Diencephalon (tissue), 1 donor: Measurements from ENCODE around the gene CCNL2. TPM values are rescaled to one million over a fixed set of nuclear protein-coding genes. Genes with fewer than 3 reads are reported as not detected.

Experiments used
- total RNA-seq: library from RNA; depleted of rRNA; stranded (reverse); fragments of >200 nt; gene quantifications from one replicate; pipeline ENCODE4 v1.2.3, GENCODE V29; 2014

The CCNL2 gene
- total RNA-seq, result 107 TPM

GRCh38 chr1:1399187-1399871 lies at the start of gene CCNL2:
Gene CCNL2, minus strand, starts transcription at chr1:1399335. Its CDS starts 29 bp downstream, at chr1:1399306.

GRCh38 chr1:1435106-1435903 lies 36.2 kb upstream of the CCNL2 start, which contains the start of gene VWA1:
Gene VWA1, plus strand, starts transcription at chr1:1435690. Its CDS starts 59 bp downstream, at chr1:1435749.

GRCh38 chr1:1421147-1421906 lies 22.2 kb upstream of the CCNL2 start, which contains the start of gene ANKRD65:
Gene ANKRD65, minus strand, starts transcription at chr1:1421276. Its CDS starts 271 bp downstream, at chr1:1421005.

GRCh38 chr1:1406821-1407635 lies 7.9 kb upstream of the CCNL2 start, which contains the start of gene MRPL20:
Gene MRPL20, minus strand, starts transcription at chr1:1407293. Its CDS starts 76 bp downstream, at chr1:1407217.

GRCh38 chr1:1374929-1375662 lies 24.0 kb downstream of the CCNL2 start, which contains the start of gene AURKAIP1:
Gene AURKAIP1, minus strand, starts transcription at chr1:1375207. Its CDS starts 451 bp downstream, at chr1:1374756.

GRCh38 chr1:1358433-1359271 lies 40.5 kb downstream of the CCNL2 start, which contains the start of gene MXRA8:
Gene MXRA8, minus strand, starts transcription at chr1:1358555. Its CDS starts 51 bp downstream, at chr1:1358504.

GRCh38 chr1:1349256-1350012 lies 49.7 kb downstream of the CCNL2 start, which contains the start of gene DVL1:
Gene DVL1, minus strand, starts transcription at chr1:1349418. Its CDS starts 353 bp downstream, at chr1:1349065.

Other genes with a start within 250 kb of the CCNL2 start
- 0.69 TPM for gene TTLL10, start 225.5 kb downstream of the CCNL2 start, total RNA-seq
- gene TNFRSF18, start 192.7 kb downstream of the CCNL2 start, total RNA-seq, result not detected
- not detected for gene TNFRSF4, start 185.2 kb downstream of the CCNL2 start, total RNA-seq
- gene SDF4, start 167.3 kb downstream of the CCNL2 start, total RNA-seq, result 30.4 TPM
- gene B3GALT6, start 167.1 kb downstream of the CCNL2 start, total RNA-seq, result 22.1 TPM
- not detected for gene C1QTNF12, start 152.6 kb downstream of the CCNL2 start, total RNA-seq
- gene UBE2J2, start 125.5 kb downstream of the CCNL2 start, total RNA-seq, result 42.2 TPM
- gene SCNN1D, start 118.9 kb downstream of the CCNL2 start, total RNA-seq, result 2.5 TPM
- 61.6 TPM for gene ACAP3, start 91.4 kb downstream of the CCNL2 start, total RNA-seq
- gene PUSL1, start 90.7 kb downstream of the CCNL2 start, total RNA-seq, result 15.2 TPM
- 37.8 TPM for gene INTS11, start 74.7 kb downstream of the CCNL2 start, total RNA-seq
- 13.8 TPM for gene CPTP, start 74.5 kb downstream of the CCNL2 start, total RNA-seq
- gene TAS1R3, start 68.1 kb downstream of the CCNL2 start, total RNA-seq, result 0.23 TPM
- gene DVL1, start 49.9 kb downstream of the CCNL2 start, total RNA-seq, result 58.6 TPM
- gene MXRA8, start 40.8 kb downstream of the CCNL2 start, total RNA-seq, result 11.5 TPM
- 39.2 TPM for gene AURKAIP1, start 24.1 kb downstream of the CCNL2 start, total RNA-seq
- gene MRPL20, start 8.0 kb upstream of the CCNL2 start, total RNA-seq, result 65.0 TPM
- 1.6 TPM for gene ANKRD65, start 21.9 kb upstream of the CCNL2 start, total RNA-seq
- 5.3 TPM for gene VWA1, start 36.4 kb upstream of the CCNL2 start, total RNA-seq
- not detected for gene ATAD3C, start 50.4 kb upstream of the CCNL2 start, total RNA-seq
- 9.9 TPM for gene ATAD3B, start 72.4 kb upstream of the CCNL2 start, total RNA-seq
- 12.9 TPM for gene ATAD3A, start 112.8 kb upstream of the CCNL2 start, total RNA-seq
- gene TMEM240, start 141.3 kb upstream of the CCNL2 start, total RNA-seq, result 14.5 TPM
- gene SSU72, start 175.5 kb upstream of the CCNL2 start, total RNA-seq, result 51.7 TPM
- 8.3 TPM for gene FNDC10, start 200.8 kb upstream of the CCNL2 start, total RNA-seq
- gene MIB2, start 216.2 kb upstream of the CCNL2 start, total RNA-seq, result 48.0 TPM
- 0.92 TPM for gene MMP23B, start 232.8 kb upstream of the CCNL2 start, total RNA-seq